GM18951 (cell line): ENCODE data around the gene ECM1.

ENCODE experiments used
- POLR2A ChIP-seq: IDR thresholded peaks from 4 replicates; pipeline ENCODE4 v1.6.1; 2011; ENCODE audit warnings: mild to moderate bottlenecking; ENCODE audit not compliant: insufficient read length, insufficient read depth; ENCODE audit errors: extremely low read depth
- in situ Hi-C: fragments of 300-500 bp; cut with MboI; formaldehyde crosslinking; loops from one replicate; pipeline ENCODE4 v1.12.0; 2022; ENCODE audit warnings: low sequenced_read_pairs, mixed read lengths, inconsistent platforms; ENCODE audit not compliant: unreplicated experiment

ECM1 gene

GRCh38 chr1:150561254-150561973 is 53.5 kb downstream of the ECM1 start:
- TF ChIP-seq POLR2A: peak; percentile 64
- in situ Hi-C loops: no loop called here

GRCh38 chr1:150561974-150562445 is 54.1 kb downstream of the ECM1 start:
- in situ Hi-C loops: no loop called here
- peak; percentile 62 for TF ChIP-seq POLR2A

DNA sequence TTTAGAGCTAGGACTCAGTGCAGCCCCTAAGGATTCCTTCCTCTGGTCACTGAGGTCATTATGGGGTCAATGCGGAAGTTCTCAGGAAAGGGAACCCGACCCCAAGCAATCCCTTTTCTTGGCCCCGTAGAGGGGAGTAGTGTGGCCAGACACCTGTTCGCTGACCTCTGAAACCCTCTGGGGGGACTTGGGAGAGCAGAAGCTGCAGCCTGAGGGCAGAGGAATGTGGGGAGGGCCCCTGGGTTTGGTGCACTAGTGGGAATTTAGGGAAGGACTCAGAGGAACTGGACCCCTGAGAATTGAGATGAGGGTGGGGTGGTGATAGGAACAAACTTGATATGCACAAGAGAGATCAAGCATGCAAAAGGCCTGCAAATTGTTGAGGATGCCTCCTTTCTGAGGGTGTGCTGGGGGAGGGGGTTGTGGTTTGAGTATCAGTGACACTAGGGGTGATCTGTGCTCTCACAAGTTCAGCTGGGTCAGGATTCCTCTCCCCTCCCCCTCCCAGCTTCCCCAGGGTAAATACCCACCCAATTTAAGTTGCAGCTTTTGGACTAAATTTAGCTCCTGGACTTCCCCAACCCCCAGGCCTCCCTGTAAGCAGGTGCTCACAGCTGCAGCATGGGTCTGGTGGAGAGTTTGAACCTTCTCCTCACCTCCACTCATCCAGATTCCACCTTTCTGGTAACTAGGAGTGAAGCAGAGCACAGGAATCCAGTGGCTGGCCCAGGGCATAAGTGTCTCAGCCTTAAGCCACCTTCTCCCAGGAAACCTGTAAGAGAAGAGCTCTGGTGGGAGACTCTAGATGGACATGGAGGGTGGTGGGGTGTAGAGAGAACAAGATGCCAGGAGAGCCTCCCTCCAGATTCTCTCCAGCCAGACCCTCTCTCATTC is 54.8 kb downstream of the ECM1 start:
- TF ChIP-seq POLR2A: peak; percentile 27
- in situ Hi-C loops: no loop called here
